Stromal cell of bone marrow (primary cell): ENCODE results near the gene RBM23.
"Not testable (repeated sequence)": the region's sequence is repeated elsewhere in the genome, so short reads cannot be mapped to it uniquely, and the experiment has no call there.

Source experiments
- DNase-seq: peaks from one replicate; pipeline ENCODE4 v3.0.0-alpha.2; 2012; ENCODE audit warnings: low read depth

RBM23 gene

DNA sequence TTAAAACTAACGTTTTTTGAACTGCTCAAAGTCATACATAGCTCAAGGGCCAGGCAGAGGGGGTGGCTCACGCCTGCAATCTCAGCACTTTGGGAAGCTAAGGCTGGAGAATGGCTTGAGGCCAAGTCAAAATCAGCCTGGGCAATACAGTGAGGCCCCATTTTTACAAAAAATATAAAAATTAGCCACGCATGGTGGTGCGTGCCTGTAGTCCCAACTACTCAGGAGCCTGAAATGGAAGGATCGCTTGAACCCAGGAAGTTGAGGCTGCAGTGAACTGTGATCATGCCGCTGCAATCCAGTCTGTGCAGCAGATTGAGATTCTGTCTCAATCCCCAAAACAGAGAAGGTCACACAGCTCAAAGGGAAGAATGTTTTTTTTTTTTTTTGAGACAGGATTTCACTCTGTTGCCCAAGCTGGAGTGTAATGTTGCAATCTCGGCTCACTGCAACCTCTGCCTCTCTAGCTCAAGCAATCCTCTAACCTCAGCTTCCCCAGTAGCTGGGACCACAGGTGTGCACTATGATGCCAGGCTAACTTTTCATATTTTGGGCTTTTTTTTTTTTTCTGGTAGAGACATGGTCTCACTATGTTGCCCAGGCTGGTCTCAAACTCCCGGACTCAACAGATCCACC lies 2.9 kb downstream of the RBM23 start:
- peak; percentile 8 for DNase-seq

DNA sequence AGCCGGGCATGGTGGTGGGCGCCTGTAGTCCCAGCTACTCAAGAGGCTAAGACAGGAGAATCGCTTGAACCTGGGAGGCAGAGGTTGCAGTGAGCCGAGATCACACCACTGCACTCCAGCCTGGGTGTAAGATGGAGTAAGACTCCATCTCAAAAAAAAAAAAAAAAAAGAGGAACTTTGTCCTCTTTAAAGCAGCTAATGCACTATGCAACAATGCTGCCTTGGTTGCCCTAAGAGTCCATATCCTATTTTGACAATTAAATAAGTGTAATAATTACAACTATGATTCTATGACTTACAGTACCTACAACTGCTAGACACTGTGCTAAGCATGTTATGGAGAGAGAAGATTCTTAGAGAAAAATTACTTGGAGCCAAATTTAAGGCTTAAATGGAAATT lies 4.1 kb downstream of the RBM23 start:
- not testable (repeated sequence) for DNase-seq

DNA sequence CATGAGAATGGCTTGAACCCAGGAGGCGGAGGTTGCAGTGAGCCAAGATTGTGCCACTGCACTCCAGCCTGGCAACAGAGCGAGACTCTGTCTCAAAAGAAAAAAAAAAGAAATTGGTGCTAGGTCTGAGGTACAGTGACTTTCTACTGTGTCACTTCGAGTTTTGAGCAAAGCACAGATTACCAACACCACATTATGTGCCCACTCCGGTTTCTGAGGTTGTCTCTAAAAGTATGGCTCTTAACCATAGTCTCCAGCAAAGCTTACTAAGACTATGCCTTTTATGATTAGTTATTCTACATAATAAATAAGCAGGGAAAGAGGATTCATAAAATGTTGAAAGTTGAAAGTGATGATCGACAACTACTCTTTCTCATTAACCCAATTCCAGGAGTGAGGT lies 8.0 kb downstream of the RBM23 start:
- DNase-seq = no peak

DNA sequence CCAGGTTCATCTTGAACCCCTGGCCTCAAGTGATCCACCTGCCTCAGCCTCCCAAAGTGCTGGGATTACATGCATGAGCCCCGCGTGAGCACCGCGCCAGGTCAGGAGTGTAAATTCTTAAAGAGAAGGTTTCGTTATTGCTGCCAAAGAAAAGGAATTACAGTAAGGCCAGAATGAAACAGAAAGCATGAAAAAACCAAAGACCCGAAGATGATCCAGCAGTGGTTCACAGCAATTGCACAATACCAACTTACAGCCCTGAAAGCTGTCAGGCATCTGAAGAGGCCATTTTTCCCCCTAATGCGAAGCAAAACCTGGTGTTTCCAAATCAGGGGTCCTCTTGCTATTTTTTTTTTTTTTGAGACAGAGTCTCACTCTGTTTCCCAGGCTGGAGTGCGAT lies 10.3 kb downstream of the RBM23 start:
- DNase-seq = peak; percentile 38

DNA sequence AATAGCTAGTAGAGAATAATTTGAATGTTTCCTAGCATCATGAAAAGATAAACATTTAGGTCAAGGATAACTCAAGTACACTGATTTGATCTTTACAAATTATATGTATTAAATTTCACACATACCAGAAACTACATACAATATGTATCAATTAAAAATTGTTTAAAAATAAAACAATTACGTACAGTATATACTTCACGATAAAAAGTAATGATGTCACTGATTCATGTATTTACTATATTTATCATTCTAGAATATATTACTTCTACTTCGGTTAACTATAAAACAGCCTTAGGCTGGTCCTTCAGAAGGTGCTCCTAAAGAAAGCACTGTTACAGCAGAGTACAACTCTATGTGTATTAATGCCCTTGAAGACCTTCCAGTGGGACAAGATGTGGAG lies 11.5 kb downstream of the RBM23 start:
- DNase-seq = no peak

DNA sequence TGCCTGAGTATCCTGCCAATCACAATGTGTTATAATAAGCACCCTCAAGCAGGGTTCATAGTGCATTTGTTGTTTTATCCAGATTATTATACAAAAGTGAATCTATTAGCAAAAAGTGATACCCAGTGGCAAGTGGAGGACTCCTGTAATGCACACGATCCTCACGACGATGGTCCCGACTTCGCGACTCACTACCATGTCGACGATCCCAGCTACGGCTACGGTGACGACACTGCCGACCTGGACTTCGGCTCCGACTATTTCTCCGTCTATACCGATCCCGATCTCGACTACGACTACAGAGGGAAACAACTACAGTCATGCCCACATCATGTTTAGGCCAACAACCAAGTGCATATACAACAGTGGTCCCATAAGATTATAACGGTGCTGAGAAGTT lies 12.9 kb downstream of the RBM23 start:
- DNase-seq = no peak

DNA sequence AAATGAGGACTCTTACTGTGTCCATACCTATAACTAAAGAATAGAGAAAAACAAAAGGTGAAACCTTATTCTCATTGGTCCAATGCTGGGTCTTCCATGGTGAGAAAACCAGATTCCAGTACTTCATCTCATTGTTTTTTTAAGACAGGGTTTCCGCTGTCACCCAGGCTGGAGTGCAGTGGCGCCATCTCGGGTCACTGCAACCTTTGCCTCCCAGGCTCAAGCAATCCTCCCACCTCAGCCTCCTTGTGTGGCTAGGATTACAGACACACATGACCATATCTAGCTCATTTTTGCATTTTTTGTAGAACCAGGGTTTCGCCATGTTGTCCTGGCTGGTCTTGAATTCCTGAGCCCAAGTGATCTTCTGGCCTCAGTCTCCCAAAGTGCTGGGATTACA lies 13.3 kb downstream of the RBM23 start:
- DNase-seq = no peak

DNA sequence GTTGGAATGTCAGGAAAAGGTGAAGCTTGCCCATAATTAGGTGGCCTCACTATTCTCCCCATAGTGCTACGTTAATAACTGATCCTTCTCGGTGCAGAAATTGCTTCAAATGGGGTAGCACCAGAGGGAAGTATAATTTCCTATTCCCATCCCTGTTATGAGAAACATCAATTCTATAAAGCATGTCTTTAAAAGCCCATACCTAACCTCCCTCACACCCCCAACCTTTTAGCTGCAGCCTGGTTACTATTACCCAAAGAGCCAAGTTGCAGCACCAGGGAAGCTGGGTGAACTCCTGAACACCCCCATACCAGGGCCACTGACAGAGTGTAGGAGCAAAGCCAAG lies 15.2 kb downstream of the RBM23 start:
- no peak for DNase-seq

DNA sequence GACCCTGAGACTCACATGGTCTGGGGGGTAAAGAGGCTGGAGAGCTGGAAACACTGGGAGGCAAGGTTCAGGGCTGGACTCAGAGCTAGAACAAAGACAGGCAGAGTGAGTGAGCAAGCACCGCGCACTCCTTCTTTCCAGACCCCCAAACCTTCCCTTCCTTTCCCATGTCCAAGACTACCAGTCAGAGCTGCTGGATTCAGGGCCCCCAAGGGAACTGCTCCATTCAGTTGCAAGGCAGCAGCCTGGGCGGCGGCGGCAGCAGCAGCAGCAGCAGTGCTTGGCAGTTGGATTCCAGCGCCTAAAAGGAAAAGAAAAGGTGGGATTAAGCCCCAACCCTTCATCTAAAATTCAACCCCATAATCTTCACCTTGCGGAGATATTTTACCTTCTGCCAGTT lies 17.1 kb downstream of the RBM23 start:
- no peak for DNase-seq

DNA sequence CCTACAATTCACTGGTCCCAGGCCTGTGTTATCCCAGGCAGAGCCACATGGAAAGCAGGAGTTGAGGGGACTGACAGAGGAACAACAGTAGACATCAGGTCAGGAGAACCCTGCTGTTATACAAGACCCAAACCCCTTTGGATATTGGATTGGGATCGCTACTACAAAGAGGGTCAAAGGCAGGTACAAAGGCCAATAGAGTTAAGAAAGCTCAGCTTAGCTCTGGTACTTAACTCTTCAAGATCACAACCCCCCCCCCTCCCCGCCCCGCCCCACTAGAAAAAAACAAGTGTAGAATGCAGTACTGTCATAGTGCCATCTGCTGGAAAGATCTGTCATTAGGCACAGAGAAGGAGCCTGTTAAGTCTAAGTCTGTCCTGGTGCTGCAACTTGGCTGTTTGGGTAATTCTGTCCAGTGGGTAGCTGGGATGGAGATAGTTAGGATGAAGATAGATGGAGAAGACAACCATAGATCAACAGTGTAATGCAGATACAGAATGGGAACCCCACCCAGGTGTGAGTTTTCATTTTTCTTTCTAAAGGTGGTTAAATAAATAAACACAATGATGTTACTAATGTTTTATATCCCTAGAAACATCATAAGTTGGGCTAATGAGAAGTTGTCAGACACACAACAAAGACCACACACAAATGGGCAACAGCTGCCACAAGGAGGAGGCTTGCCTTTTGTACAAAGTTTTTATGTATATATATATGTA lies 18.7 kb downstream of the RBM23 start:
- DNase-seq = peak; percentile 65

DNA sequence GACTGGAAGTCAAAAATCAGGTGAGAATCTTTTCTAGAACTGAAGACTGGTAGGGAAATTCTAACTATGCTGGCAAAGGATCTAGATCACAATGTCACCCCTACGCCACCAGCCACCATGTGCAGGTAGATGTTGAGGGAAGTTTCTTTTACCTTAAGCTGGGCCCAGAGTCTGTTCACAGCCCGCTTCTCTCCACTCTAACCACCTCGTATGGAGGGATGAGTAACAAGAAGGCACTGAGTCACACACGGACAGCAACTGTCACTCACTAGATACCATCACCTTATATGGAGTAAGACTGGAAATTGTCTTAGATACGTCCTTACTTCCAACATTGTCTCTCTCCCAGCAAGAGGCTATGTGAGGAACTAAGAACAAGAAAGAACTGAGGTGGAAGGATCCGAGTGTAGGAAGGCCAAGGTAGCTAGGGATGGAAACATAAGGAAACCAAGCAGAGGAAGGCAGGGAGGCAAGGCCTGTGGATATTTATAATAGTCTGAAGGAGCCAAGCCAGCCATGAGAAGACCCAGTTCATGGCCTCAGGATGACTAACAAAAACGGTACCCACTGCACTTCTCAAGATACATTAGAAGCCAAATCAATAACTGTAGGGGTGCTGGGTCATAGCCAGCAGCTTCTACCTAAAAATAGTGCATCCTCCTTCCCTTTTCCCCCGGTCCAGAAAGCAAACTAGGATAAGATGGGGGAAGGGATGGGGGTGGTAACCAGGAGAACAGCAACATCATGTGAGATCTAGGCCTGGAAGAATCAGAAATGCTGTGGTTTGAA lies 20.5 kb downstream of the RBM23 start:
- peak; percentile 48 for DNase-seq

DNA sequence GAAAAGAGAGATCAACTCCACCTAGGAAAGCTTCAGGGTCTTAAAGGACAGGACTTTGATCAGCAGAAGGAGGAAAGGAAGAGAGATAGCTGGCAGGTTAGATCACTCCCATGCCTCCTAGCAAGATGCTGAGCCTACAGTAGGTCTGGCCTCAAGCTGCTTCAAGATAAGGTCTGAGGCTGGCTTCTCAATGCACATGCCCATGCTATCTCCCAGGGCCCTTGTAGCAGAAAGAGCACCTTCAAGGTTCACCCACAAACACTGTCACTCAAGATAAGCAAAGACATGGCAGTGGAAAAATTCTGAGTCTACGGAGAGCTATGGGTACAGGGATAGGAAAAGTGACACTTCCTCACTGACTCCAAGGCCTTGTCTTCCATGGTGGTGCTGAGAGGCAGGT lies 21.6 kb downstream of the RBM23 start:
- no peak for DNase-seq

DNA sequence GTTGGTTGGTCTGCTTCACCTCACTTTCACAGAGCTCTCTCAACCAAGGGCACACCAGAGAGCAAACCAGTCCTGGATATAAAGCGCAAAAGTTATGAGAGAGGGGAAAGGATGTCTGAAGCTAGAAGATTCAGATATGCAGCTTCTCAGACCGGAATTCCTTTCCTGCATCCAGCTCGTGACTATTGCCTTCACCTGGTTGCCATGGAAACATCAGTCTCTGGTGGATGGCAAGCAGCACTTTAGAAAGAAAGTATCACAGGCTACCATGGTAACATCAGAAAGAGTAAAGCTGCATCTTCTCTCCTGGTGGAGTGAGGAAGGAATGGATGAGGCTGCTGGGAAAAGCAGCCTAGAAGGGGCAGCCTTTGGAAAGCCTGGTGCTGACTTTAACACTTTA lies 22.2 kb downstream of the RBM23 start:
- DNase-seq = no peak

DNA sequence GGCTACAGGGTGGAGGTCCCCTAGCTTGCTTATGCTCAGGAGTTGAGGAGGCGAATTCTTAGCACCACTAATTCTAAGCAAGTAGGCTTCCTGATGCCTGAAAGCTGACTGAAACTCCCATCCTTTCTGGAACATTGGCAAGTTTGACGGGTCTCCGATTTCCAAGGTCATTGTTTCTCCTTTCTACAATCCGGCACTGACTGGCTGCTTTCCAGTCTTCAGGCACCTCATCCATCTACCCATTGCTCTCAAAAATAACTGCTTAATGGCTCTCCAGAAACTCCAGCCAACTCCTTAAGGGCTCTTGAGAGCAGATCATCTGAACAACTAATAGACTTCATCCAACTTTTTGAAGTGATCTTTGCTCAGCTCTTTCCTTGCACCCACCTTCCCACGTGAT lies 22.6 kb downstream of the RBM23 start:
- DNase-seq = no peak

DNA sequence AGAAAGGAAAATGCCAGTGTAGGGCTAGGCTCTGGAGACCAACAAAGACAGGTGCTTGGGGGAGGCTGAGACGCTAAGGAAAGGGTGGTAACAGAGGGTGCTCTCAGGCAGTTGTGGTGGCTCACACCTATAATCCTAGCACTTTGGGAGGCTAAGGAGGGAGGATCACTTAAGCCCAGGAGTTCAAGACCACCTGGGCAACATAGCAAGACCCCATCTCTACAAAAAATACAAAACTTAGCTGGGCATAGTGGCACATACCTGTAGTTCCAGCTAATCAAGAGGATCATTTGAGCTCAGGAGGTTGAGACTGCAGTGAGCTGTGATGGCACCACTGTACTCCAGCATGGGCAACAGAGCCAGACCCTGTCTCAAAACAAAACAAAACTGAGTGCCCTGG lies 23.5 kb downstream of the RBM23 start:
- DNase-seq = no peak

DNA sequence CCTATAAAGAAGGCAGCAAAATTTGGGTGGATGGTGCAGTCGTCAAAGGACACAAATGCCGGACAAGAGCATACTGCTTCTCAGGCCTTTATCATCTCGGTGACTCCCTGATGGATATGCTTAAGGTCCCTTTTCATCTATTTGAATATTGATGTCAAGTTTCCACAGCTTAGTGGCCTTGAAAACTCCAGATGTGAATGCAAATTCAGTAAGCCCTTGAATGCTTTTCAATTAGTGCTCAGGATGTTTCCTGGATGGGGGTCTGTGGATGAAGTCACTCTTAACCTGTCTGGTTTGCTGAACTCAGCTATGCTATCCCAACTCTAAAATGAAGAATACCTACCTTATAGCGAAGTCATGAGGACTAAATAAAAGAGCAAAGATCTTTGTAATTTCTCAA lies 25.2 kb downstream of the RBM23 start:
- no peak for DNase-seq

DNA sequence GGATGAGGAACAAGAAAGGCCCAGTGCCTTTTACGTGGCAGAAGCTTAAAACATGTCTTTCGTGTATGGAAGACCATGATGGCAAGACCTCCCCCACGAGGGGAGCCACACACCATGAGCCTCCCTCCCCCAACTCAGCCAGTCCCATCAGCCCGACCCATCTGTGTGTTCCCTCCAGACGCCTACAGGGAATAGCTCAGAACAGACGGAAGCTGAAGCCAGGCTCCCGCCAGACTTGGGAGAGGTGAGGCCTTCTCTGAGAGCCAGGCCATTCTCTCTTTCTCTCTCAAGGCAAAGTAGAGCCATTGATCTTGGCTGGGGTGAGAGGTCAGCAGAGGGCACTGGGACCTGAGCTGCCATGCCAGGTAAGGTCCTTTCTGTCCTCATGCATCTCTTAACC lies 26.5 kb downstream of the RBM23 start:
- no peak for DNase-seq

DNA sequence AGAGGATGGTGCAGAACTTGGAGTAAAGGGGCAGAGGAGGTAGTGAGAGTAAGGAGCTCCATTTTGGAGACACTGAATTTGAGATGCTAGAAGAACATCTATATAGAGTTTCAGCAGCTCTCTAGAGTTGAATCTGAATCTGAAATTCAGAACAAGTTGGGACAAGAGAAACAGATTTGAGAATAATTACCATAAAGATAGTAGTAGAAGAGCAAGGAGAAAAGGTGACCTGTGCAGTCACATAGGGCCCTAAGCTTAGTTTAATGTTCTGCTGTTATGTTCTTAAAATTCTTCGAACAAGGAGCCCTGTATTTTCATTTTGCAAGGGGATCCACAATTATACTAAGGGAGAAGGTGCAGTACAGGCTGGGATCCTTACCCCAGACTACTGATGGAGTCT lies 28.5 kb downstream of the RBM23 start:
- no peak for DNase-seq

DNA sequence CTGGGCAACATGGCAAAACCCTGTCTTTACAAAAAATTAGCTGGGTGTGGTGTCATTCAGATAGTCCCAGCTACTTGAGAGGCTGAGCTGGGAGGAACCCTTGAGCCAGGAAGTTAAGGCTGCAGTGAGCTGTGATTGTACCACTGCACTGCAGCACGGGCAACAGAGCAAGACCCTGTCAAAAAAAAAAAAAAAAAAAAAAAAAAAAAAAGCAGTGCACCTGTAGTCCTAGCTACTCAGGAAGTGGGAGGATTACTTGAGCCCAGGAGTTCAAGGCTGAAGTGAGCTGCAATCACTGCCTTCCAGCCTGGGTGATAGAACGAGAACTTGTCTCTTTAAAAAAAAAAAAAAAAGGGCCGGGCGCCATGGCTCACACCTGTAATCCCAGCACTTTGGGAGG lies 30.3 kb downstream of the RBM23 start:
- DNase-seq = no peak

DNA sequence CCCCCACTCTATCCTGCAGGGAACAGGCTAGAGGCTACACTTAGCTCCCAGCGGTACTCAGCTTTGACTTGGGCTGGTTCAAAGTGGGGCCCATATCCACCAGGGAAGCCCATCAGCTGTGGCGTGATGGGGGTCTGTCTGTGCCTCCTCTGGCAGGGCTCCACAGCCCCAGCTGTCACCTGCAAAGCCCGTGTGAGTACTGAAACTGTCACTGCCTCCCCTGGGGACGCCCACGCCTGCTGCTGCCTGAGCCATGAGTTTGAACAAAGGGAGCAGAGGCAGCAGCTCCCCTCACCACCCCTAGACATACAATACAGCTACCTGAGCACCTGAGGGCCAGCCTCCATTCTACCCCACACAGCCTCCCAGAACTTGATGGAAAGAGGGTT lies 31.0 kb downstream of the RBM23 start:
- no peak for DNase-seq

DNA sequence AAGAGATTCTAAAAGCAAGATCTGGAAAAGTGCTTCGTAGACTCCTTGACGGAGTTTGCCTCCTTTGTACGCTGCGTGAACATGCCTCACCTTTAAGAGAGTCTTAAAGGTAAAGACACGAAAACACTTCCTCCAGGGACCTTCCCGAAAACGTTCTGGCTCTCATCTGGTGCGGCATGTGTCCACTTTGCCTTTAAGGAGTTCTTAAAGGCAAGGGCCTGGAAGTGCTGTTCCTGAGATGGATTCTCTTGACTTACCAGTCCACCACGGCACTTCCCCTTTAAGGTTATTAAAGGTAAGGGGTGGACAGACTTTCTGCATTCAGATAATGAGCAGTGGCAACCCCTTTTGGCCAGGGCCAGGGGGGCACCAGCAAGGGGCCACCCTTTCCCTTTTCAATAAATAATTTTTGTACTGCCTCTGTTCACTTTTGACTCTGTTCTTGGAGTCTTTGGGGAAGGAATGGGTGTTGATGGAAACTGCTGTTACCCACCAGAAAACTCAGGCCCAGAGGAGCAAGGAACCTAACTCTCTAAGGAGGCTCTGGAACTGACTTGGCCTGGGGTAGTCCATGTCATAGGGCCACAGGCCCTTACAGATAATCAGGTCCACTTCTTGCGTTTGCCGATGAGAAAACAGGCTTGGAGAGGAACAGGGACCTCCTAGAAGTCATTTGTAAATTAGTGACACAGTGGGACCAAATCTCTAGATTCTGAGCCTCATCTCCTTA lies 31.5 kb downstream of the RBM23 start:
- DNase-seq = peak; percentile 43

DNA sequence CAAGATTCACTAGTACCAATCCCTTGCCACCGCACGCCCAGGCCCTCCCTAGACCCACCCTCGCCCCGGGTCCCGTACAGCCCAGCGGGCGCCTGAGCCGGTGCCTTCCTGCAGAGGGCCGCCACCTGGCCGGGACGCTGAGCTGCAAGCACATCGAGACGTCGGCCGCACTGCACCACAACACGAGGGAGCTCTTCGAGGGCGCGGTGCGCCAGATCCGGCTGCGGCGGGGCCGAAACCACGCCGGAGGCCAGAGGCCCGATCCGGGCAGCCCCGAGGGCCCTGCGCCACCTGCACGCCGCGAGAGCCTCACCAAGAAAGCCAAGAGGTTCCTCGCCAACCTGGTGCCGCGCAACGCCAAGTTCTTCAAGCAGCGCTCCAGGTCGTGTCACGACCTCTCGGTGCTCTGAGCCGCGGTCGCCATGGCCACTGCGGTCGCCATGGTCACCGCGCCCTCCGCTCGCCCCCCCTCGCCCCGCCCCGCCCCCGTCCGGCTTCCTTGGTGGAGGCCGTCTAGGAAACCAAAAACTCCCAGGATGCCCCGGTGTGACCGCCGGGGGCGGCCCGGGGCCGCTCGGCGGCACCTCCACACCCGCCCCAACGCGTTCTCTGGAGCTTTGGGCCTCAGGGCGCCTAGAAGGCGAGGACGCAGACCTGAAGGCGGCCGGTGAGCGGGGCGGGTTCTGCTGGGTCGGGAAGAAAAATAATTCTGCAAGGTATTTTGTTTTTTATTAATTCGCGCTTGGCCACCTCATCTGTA lies 32.3 kb downstream of the RBM23 start:
- peak; percentile 36 for DNase-seq
